Measurements from ENCODE around the gene AKNAD1.

DNA sequence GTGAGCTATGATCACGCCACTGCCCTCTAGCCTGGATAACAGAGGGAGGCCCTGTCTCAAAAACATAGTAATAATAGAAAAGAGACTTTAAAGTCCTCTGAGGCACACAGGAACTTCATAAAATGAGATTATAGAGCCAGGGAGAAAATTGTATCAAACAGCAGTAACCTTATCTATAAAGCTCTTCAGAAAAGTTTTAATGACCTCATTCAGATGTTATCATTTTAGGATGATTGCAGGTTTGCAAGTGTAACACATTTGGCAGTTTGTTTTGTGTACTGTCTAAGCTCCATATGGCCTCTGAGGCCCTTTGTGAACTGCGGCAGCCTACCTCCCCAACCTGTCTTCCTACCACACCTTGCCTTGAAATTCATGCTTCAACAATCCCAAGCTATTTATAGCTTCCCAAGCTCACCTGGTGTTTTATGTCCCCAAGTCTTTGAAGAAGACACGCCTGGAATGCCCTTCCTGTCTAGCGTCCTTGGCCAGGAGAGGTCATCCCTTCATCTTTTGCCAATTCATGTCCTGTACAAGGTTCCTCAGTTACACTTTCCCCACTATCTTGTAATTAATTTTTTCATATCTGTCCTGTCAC lies 8.5 kb upstream of the AKNAD1 start:
- no peak for TF ChIP-seq HDGF (IDR thresholded peaks at IDR 0.05; ENCODE audit: borderline replicate concordance)
- TF ChIP-seq PKNOX1 (IDR thresholded peaks at IDR 0.05), result no peak
- TF ChIP-seq L3MBTL2 (conservative IDR thresholded peaks at IDR 0.05), result no peak
- no peak for TF ChIP-seq SP1 (IDR thresholded peaks at IDR 0.05)
- TF ChIP-seq FOXM1 (IDR thresholded peaks at IDR 0.05; ENCODE audit: borderline replicate concordance), result no peak
- no peak for TF ChIP-seq BHLHE40 (IDR thresholded peaks at IDR 0.05; ENCODE audit: borderline replicate concordance)

All from HEK293T (cell line).